PFSK-1 (cell line): ENCODE data around the gene GMDS.

ENCODE experiments used
- FOXP2 ChIP-seq: optimal IDR thresholded peaks from 2 replicates; pipeline ENCODE3; 2011; ENCODE audit warnings: borderline replicate concordance, control low read depth, inconsistent platforms; ENCODE audit not compliant: insufficient read depth; ENCODE audit errors: extremely low read length, extremely low read depth
- POLR2AphosphoS5 ChIP-seq: IDR thresholded peaks from 2 replicates; pipeline ENCODE4 v1.6.1; 2012; ENCODE audit warnings: low read depth, mild to moderate bottlenecking, control low read depth, low read length, moderate library complexity
- SIN3A ChIP-seq: IDR thresholded peaks from 2 replicates; pipeline ENCODE4 v1.6.1; 2012; ENCODE audit warnings: mild to moderate bottlenecking, low read length, moderate library complexity, borderline replicate concordance; ENCODE audit not compliant: insufficient read depth
- TAF1 ChIP-seq: IDR thresholded peaks from 2 replicates; pipeline ENCODE4 v1.6.1; 2012; ENCODE audit warnings: low read length, control low read depth, borderline replicate concordance; ENCODE audit not compliant: insufficient read depth
- TF ChIP-seq, protein P1 (sequence below), 2 experiments: IDR thresholded peaks; 2 replicates each; pipeline versions ENCODE4 v1.6.1 to v1.8.0; 2011 to 2012; ENCODE audit warnings: low read depth in 2 of 2, low read length in 2 of 2, control low read depth in 1 of 2, inconsistent platforms in 1 of 2, mild to moderate bottlenecking in 1 of 2, moderate library complexity in 1 of 2; ENCODE audit not compliant: insufficient read depth in 1 of 2

The GMDS gene

GRCh38 chr6:1789092-1789491 lies 456.3 kb downstream of the GMDS start:
- TF ChIP-seq SIN3A (no peak), TAF1 (no peak), POLR2AphosphoS5 (no peak), FOXP2 (no peak)
- TF ChIP-seq, protein P1, sequence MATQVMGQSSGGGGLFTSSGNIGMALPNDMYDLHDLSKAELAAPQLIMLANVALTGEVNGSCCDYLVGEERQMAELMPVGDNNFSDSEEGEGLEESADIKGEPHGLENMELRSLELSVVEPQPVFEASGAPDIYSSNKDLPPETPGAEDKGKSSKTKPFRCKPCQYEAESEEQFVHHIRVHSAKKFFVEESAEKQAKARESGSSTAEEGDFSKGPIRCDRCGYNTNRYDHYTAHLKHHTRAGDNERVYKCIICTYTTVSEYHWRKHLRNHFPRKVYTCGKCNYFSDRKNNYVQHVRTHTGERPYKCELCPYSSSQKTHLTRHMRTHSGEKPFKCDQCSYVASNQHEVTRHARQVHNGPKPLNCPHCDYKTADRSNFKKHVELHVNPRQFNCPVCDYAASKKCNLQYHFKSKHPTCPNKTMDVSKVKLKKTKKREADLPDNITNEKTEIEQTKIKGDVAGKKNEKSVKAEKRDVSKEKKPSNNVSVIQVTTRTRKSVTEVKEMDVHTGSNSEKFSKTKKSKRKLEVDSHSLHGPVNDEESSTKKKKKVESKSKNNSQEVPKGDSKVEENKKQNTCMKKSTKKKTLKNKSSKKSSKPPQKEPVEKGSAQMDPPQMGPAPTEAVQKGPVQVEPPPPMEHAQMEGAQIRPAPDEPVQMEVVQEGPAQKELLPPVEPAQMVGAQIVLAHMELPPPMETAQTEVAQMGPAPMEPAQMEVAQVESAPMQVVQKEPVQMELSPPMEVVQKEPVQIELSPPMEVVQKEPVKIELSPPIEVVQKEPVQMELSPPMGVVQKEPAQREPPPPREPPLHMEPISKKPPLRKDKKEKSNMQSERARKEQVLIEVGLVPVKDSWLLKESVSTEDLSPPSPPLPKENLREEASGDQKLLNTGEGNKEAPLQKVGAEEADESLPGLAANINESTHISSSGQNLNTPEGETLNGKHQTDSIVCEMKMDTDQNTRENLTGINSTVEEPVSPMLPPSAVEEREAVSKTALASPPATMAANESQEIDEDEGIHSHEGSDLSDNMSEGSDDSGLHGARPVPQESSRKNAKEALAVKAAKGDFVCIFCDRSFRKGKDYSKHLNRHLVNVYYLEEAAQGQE (IDR thresholded peaks at IDR 0.05; ENCODE audit: insufficient read depth in 1 of 2, low read depth in 2 of 2, low read length in 2 of 2): no peak

DNA sequence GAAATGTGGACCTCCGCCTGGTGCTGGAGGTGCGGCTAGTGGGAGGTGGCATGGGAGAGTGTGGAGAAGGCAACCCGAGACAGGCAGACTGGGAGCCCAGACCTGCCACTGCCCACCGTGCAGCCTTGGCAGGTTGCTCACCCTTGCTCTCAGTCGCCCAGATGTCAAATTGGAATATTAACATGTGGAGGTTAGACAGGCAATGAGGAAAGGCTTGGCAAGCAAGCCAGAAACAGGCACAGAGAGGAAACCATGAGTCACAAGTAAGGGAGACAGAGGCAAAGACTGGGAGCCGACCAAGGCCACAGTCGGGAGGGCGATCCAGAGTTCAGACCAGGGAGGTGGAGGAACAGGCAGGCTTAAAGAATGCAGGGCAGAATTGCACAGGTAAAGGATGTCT lies 457.5 kb downstream of the GMDS start:
- TF ChIP-seq FOXP2 (no peak), POLR2AphosphoS5 (no peak), SIN3A (no peak)
- TF ChIP-seq, protein P1 (IDR thresholded peaks at IDR 0.05; ENCODE audit: insufficient read depth in 1 of 2, low read depth in 2 of 2, low read length in 2 of 2): no peak

DNA sequence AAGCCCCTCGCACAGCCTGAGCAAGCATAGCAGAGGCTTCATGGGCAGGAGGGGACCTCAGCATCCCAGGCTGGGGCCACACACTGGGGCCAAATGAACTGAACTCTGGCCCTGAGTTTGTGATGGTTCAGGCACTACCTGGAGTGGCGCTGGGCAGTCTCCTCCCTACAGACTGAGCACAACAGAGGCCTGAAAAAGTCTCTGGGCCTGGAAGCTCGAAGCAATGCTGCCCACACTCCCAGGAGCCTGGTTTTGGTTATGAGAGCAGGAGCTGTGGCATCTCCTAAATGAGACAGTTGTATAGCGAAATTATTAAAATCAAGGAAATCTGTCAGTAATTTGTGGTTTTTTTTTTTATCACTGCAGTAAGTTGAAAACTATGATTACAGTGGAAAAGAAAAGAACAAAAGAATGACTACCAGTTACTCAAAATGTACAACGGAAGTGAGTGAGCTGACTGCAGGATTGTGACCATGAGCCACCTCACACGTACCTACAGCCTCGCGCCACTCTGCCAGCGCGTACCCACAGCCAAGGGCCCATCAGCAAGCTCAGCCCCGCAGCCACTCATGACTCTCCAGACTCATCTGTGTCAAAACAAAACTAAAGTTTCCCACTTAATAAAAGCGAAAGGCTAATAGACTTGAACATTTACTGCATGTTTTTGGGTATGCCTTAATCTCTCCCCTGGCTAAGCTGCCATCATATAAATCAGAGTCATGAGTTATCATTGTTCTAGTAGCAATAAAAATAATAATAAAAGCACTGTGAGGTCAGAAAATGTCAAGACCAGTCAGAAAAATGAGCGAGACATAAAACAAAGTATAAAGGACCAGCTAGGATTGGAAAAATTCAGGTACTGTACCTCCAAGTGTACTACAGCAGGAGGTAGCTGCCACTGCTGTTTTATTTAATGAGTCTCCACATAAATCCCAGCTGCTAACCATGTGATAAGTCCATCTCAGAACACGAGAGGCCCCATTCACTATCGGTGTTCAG lies 458.7 kb downstream of the GMDS start:
- TF ChIP-seq, protein P1 (IDR thresholded peaks at IDR 0.05; ENCODE audit: insufficient read depth in 1 of 2, low read depth in 2 of 2, low read length in 2 of 2): no peak
- TF ChIP-seq FOXP2 (no peak), TAF1 (no peak), POLR2AphosphoS5 (no peak), SIN3A (no peak)

GRCh38 chr6:1784422-1784884 lies 461.0 kb downstream of the GMDS start:
- TF ChIP-seq FOXP2: no peak

DNA sequence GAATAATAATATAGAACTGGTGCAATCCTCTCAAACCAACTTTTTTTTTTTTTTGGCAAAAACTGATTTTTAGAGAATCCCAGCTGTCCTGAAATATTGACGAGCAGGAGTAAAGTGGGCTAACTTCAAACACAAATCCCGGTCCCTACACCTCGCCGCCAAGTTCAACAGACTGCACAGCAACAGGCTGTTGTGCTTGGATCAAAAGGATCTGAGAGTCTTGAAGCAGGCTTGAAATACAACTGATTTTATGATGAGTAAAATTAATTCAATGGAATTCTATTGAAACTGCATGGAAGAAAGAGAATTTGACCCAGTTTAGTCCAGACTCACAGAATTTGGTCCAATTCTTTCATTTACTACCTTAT lies 463.6 kb downstream of the GMDS start:
- TF ChIP-seq TAF1 (no peak), POLR2AphosphoS5 (no peak), FOXP2 (no peak), SIN3A (no peak)
- TF ChIP-seq, protein P1 (IDR thresholded peaks at IDR 0.05; ENCODE audit: insufficient read depth in 1 of 2, low read depth in 2 of 2, low read length in 2 of 2): no peak
